HepG2 (cell line): Measurements from ENCODE around the gene FBXO7. TPM values are rescaled to one million over a fixed set of nuclear protein-coding genes. Genes with fewer than 3 reads are reported as not detected.

Source experiments
- ATF3 ChIP-seq: sonication (generic); formaldehyde crosslinking; IDR thresholded peaks from 2 replicates; pipeline ENCODE4 v1.4.0; 2020; ENCODE audit warnings: missing genetic modification reagents
- GZF1 ChIP-seq: sonication (generic); formaldehyde crosslinking; IDR thresholded peaks from 2 replicates; pipeline ENCODE4 v1.5.1; 2020; ENCODE audit warnings: mild to moderate bottlenecking, missing genetic modification reagents
- NKX3-1 ChIP-seq: sonication (generic); formaldehyde crosslinking; IDR thresholded peaks from 2 replicates; pipeline ENCODE4 v1.5.0; 2020; ENCODE audit warnings: missing genetic modification reagents
- NR1H2 ChIP-seq: sonication (generic); formaldehyde crosslinking; IDR thresholded peaks from 2 replicates; pipeline ENCODE4 v1.8.1; 2022; ENCODE audit warnings: low read depth, missing genetic modification reagents, borderline replicate concordance
- PAF1 ChIP-seq: IDR thresholded peaks from 2 replicates; pipeline ENCODE4 v1.6.1; 2016; ENCODE audit warnings: missing genetic modification reagents, missing compliant biosample characterization
- TERF1 ChIP-seq: sonication (generic); formaldehyde crosslinking; IDR thresholded peaks from 2 replicates; pipeline ENCODE4 v1.8.0; 2022; ENCODE audit warnings: mild to moderate bottlenecking, missing genetic modification reagents, moderate library complexity
- TP53 ChIP-seq: sonication (generic); formaldehyde crosslinking; conservative IDR thresholded peaks from 2 replicates; pipeline ENCODE4 v1.4.0; 2020; ENCODE audit warnings: missing genetic modification reagents
- U2AF2 ChIP-seq: fragments of 200-400 bp; formaldehyde crosslinking; IDR thresholded peaks from 2 replicates; pipeline ENCODE4 v1.6.1; 2017; ENCODE audit warnings: low read depth, mild to moderate bottlenecking, low read length
- ZBTB33 ChIP-seq: sonication (generic); formaldehyde crosslinking; IDR thresholded peaks from 2 replicates; pipeline ENCODE4 v1.4.0; 2020; ENCODE audit warnings: missing genetic modification reagents
- ZHX1 ChIP-seq: sonication (generic); formaldehyde crosslinking; IDR thresholded peaks from 2 replicates; pipeline ENCODE4 v1.8.1; 2022; ENCODE audit warnings: low read depth, mild to moderate bottlenecking, missing genetic modification reagents
- ZNF282 ChIP-seq: fragments of 450-650 bp; IDR thresholded peaks from 2 replicates; pipeline ENCODE4 v1.6.1; 2018; ENCODE audit not compliant: partially characterized antibody
- ZNF354B ChIP-seq: sonication (generic); formaldehyde crosslinking; IDR thresholded peaks from 2 replicates; pipeline ENCODE4 v1.8.0; 2022; ENCODE audit warnings: mild to moderate bottlenecking, missing genetic modification reagents
- ZNF572 ChIP-seq: sonication (generic); formaldehyde crosslinking; IDR thresholded peaks from 2 replicates; pipeline ENCODE4 v1.5.1; 2020; ENCODE audit warnings: mild to moderate bottlenecking, missing genetic modification reagents
- ZNF580 ChIP-seq: IDR thresholded peaks from 2 replicates; pipeline ENCODE4 v1.6.1; 2016; ENCODE audit warnings: low read depth, borderline replicate concordance
- ZNF609 ChIP-seq: sonication (generic); formaldehyde crosslinking; IDR thresholded peaks from 2 replicates; pipeline ENCODE4 v1.4.0; 2020; ENCODE audit warnings: mild to moderate bottlenecking, missing genetic modification reagents, borderline replicate concordance
- ZNF720 ChIP-seq: sonication (generic); formaldehyde crosslinking; IDR thresholded peaks from 2 replicates; pipeline ENCODE4 v1.4.0; 2020; ENCODE audit warnings: missing genetic modification reagents
- polyA plus RNA-seq, 8 experiments: library from polyadenylated mRNA; depleted of rRNA in 3 of 8; stranded (reverse) in 7 of 8; unstranded in 1 of 8; fragments of >200 nt; fragmentation: Illumina TruSeq in 4 of 8; extraction: Trizol in 4 of 8; gene quantifications; 2 replicates each; pipeline versions ENCODE4 v1.2.1 to v1.2.3, GENCODE V29; 2011 to 2016; ENCODE audit warnings: low read depth in 4 of 8, missing spikeins in 1 of 8, mixed read lengths in 1 of 8; ENCODE audit not compliant: insufficient read depth in 1 of 8
- total RNA-seq, 5 experiments: library from RNA; depleted of rRNA; stranded (reverse); fragments of >200 nt; fragmentation: Illumina TruSeq; extraction: Trizol; gene quantifications; 2 replicates each; pipeline ENCODE4 v1.2.3, GENCODE V29; 2016; ENCODE audit warnings: low read depth in 1 of 5

FBXO7 gene
- total and polyA plus RNA-seq, 2 of the 13 experiments (the other 11 are each of a cell fraction or from before 2014, with no cell fraction given), result 105 to 172 TPM

- TF ChIP-seq ZHX1 (CRISPR knock-in tag), result peak; percentile 24; the same call in 1 of the 2 replicates
- no peak for TF ChIP-seq ZNF282
- no peak for TF ChIP-seq U2AF2
- no peak for TF ChIP-seq ZNF354B
- TF ChIP-seq TERF1 (CRISPR knock-in tag), result no peak
- no peak for TF ChIP-seq TP53 (CRISPR knock-in tag)
- no peak for TF ChIP-seq ATF3 (CRISPR knock-in tag)
- TF ChIP-seq ZNF609 (CRISPR knock-in tag), result peak; percentile 51; the same call in 1 of the 2 replicates
- peak; percentile 40; the same call in 1 of the 2 replicates for TF ChIP-seq ZNF572
- no peak for TF ChIP-seq GZF1 (CRISPR knock-in tag)
- TF ChIP-seq PAF1, result no peak
- TF ChIP-seq NR1H2 (CRISPR knock-in tag), result no peak
- TF ChIP-seq NKX3-1 (CRISPR knock-in tag), result no peak
- TF ChIP-seq ZBTB33 (CRISPR knock-in tag), result peak; percentile 61; the same call in 1 of the 2 replicates
- no peak for TF ChIP-seq ZNF720
- no peak for TF ChIP-seq ZNF580
These were observed 54.7 kb downstream of the FBXO7 start (continued) for GRCh38 chr22:32528984-32529982.
